ENCODE data around the gene ZNF488. TPM values are rescaled to one million over a fixed set of nuclear protein-coding genes. Genes with fewer than 3 reads are reported as not detected.

Gene ZNF488
- total and polyA plus RNA-seq, 10 of the 15 experiments (the other 5 are each of a cell fraction or from before 2014, with no cell fraction given) = not detected

DNA sequence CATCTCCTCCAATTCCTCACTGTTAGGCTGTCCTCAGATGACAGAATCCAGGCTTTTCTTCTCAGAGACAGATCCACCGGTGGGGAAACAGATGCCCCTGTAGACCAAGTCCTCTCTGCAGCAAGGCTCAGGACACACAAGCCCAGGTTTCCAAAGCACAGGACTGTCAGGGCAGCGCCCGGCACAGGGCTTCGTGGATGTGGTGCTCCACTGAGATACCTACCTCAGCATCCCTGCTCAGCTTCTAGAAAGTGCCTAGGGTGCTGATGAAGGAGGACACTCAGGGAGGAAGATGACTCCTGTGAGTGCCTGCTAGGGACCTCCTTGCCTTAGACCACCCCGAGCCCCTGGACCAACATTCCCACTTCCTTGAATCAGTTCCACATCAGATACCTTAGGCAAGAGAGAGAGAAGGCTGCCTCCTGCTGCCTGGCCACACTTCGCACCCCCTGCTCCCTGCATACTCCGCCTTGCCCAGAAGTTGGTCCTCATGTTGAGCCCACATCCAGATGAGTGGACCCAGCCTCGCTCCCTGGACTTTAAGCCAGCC, 44.8 kb downstream of the ZNF488 start:
- H3K4me2 ChIP-seq (ENCODE audit: control insufficient read depth, insufficient read depth) = no peak overlapping the region
- POLR2A ChIA-PET = no interaction called here
- no peaks in the 10 kb centered on the region; a peak in 2 of 4 replicates for H3K27me3 ChIP-seq (replicated peaks in 1 of 2; ENCODE audit: control insufficient read depth in 2 of 2, insufficient read depth in 2 of 2, low read length in 1 of 2)
- no peaks in the 10 kb centered on the region for H3K4me1 ChIP-seq (ENCODE audit: control insufficient read depth, insufficient read depth, low read length)
- CTCF ChIA-PET = interaction anchor here (0.9 to 2.1 kb wide), 7 partner anchors 15 to 952 kb away, joined by 3 to 17 read pairs (median 4); no protein-coding TSS in a partner anchor
- in situ Hi-C loops (cut with MboI) = no loop called here
- no peaks in the 10 kb centered on the region for H4K20me1 ChIP-seq (ENCODE audit: control insufficient read depth, insufficient read depth)
- SMC1A ChIA-PET (ENCODE audit: uncharacterized antibody, unreplicated experiment) = interaction anchor here (1.7 kb wide), 1 partner anchor 292 kb away, joined by 7 read pairs; no protein-coding TSS in a partner anchor
- ATAC-seq (no peak), FAIRE-seq (no peak), DNase-seq (ENCODE audit: low read depth, low spot score) (no peak)
- TF ChIP-seq, protein P1, sequence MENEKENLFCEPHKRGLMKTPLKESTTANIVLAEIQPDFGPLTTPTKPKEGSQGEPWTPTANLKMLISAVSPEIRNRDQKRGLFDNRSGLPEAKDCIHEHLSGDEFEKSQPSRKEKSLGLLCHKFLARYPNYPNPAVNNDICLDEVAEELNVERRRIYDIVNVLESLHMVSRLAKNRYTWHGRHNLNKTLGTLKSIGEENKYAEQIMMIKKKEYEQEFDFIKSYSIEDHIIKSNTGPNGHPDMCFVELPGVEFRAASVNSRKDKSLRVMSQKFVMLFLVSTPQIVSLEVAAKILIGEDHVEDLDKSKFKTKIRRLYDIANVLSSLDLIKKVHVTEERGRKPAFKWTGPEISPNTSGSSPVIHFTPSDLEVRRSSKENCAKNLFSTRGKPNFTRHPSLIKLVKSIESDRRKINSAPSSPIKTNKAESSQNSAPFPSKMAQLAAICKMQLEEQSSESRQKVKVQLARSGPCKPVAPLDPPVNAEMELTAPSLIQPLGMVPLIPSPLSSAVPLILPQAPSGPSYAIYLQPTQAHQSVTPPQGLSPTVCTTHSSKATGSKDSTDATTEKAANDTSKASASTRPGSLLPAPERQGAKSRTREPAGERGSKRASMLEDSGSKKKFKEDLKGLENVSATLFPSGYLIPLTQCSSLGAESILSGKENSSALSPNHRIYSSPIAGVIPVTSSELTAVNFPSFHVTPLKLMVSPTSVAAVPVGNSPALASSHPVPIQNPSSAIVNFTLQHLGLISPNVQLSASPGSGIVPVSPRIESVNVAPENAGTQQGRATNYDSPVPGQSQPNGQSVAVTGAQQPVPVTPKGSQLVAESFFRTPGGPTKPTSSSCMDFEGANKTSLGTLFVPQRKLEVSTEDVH (IDR thresholded peaks at IDR 0.05; ENCODE audit: low read depth, partially characterized antibody) = no peak
- TF ChIP-seq, protein P2, sequence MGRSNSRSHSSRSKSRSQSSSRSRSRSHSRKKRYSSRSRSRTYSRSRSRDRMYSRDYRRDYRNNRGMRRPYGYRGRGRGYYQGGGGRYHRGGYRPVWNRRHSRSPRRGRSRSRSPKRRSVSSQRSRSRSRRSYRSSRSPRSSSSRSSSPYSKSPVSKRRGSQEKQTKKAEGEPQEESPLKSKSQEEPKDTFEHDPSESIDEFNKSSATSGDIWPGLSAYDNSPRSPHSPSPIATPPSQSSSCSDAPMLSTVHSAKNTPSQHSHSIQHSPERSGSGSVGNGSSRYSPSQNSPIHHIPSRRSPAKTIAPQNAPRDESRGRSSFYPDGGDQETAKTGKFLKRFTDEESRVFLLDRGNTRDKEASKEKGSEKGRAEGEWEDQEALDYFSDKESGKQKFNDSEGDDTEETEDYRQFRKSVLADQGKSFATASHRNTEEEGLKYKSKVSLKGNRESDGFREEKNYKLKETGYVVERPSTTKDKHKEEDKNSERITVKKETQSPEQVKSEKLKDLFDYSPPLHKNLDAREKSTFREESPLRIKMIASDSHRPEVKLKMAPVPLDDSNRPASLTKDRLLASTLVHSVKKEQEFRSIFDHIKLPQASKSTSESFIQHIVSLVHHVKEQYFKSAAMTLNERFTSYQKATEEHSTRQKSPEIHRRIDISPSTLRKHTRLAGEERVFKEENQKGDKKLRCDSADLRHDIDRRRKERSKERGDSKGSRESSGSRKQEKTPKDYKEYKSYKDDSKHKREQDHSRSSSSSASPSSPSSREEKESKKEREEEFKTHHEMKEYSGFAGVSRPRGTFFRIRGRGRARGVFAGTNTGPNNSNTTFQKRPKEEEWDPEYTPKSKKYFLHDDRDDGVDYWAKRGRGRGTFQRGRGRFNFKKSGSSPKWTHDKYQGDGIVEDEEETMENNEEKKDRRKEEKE (IDR thresholded peaks at IDR 0.05) = no peak
- TF ChIP-seq JUND (IDR thresholded peaks at IDR 0.05; ENCODE audit: low read depth, low read length) (no peak), HCFC1 (IDR thresholded peaks at IDR 0.05; ENCODE audit: low read length) (no peak), STAT3 (IDR thresholded peaks at IDR 0.05; ENCODE audit: low read depth, low read length) (no peak), NR2C1 (IDR thresholded peaks at IDR 0.05) (no peak), MEF2A (IDR thresholded peaks at IDR 0.05; ENCODE audit: insufficient read depth, low read depth, low read length) (no peak), STAT1 (conservative IDR thresholded peaks at IDR 0.05) (no peak), LARP7 (IDR thresholded peaks at IDR 0.05) (no peak)
- TF ChIP-seq, protein P3, sequence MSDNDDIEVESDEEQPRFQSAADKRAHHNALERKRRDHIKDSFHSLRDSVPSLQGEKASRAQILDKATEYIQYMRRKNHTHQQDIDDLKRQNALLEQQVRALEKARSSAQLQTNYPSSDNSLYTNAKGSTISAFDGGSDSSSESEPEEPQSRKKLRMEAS (IDR thresholded peaks at IDR 0.05; ENCODE audit: low read depth, low read length) = no peak
- TF ChIP-seq, protein P4, sequence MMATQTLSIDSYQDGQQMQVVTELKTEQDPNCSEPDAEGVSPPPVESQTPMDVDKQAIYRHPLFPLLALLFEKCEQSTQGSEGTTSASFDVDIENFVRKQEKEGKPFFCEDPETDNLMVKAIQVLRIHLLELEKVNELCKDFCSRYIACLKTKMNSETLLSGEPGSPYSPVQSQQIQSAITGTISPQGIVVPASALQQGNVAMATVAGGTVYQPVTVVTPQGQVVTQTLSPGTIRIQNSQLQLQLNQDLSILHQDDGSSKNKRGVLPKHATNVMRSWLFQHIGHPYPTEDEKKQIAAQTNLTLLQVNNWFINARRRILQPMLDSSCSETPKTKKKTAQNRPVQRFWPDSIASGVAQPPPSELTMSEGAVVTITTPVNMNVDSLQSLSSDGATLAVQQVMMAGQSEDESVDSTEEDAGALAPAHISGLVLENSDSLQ (IDR thresholded peaks at IDR 0.05) = no peak
- H2AFZ ChIP-seq (ENCODE audit: control insufficient read depth, low read depth, low read length) = no peak overlapping the region
- no peak overlapping the region for H3K4me3 ChIP-seq
- no peaks in the 10 kb centered on the region for H3K36me3 ChIP-seq (ENCODE audit: control insufficient read depth in 2 of 2, insufficient read depth in 2 of 2, low read length in 1 of 2)
- 58% methylated on average over 8 of the region's 8 CpGs for WGBS (ENCODE audit: insufficient coverage, insufficient replicate concordance, low lambda C conversion rate, missing lambda C conversion rate)
- H3K27ac ChIP-seq (ENCODE audit: control insufficient read depth, insufficient read depth) = no peak overlapping the region
- intact Hi-C loops (cut with micrococcal nuclease; ENCODE audit: unreplicated experiment) = no loop called here
- no TSS peak for BruUV-seq (replicated peaks)
- RAD21 ChIA-PET (ENCODE audit: unreplicated experiment) = no interaction called here
- no peak overlapping the region for H3K9ac ChIP-seq (ENCODE audit: control insufficient read depth, insufficient read depth, low read length)
- H3K9me3 ChIP-seq (replicated peaks; ENCODE audit: control insufficient read depth, insufficient read depth, low read length) = no peaks in the 10 kb centered on the region
- H3K79me2 ChIP-seq (ENCODE audit: control insufficient read depth, insufficient read depth, low read length) = no peaks in the 10 kb centered on the region
